ENCODE results near the gene TEAD1.

The TEAD1 gene

GRCh38 chr11:12817681-12818332 lies 143.6 kb downstream of the TEAD1 start:
- DNase-seq, result no peak

- DNase-seq, result no peak
These were observed 144.3 kb downstream of the TEAD1 start for GRCh38 chr11:12818333-12819015.

- no peak for DNase-seq
These were observed 148.3 kb downstream of the TEAD1 start for GRCh38 chr11:12822392-12823022.

GRCh38 chr11:12824281-12825041 lies 150.2 kb downstream of the TEAD1 start:
- DNase-seq, result peak; percentile 21

- no peak for DNase-seq
These were observed 152.2 kb downstream of the TEAD1 start for GRCh38 chr11:12826441-12826840.

- DNase-seq, result no peak
These were observed 153.1 kb downstream of the TEAD1 start for GRCh38 chr11:12827369-12827768.

GRCh38 chr11:12827929-12828812 lies 153.9 kb downstream of the TEAD1 start:
- DNase-seq, result peak; percentile 87

- DNase-seq, result no peak
These were observed 154.9 kb downstream of the TEAD1 start for GRCh38 chr11:12829131-12829530.

GRCh38 chr11:12829540-12830314 lies 155.5 kb downstream of the TEAD1 start:
- no peak for DNase-seq

- DNase-seq, result no peak
These were observed 157.4 kb downstream of the TEAD1 start for GRCh38 chr11:12831471-12832202.

GRCh38 chr11:12832480-12833224 lies 158.4 kb downstream of the TEAD1 start:
- DNase-seq, result no peak

- DNase-seq, result no peak
These were observed 159.9 kb downstream of the TEAD1 start for GRCh38 chr11:12834166-12834565.

GRCh38 chr11:12834630-12835029 lies 160.4 kb downstream of the TEAD1 start:
- no peak for DNase-seq

GRCh38 chr11:12835286-12835685 lies 161.1 kb downstream of the TEAD1 start:
- DNase-seq, result no peak

- peak; percentile 25 for DNase-seq
These were observed 164.4 kb downstream of the TEAD1 start for GRCh38 chr11:12838463-12839123.

- no peak for DNase-seq
These were observed 166.8 kb downstream of the TEAD1 start for GRCh38 chr11:12840871-12841660.

GRCh38 chr11:12841946-12842630 lies 167.9 kb downstream of the TEAD1 start:
- DNase-seq, result peak; percentile 63

Data from OCI-M1 (cell line).